Neural cell (in vitro differentiated cells): ENCODE measurements around the gene SNRPD3. TPM values are rescaled to one million over a fixed set of nuclear protein-coding genes. Genes with fewer than 3 reads are reported as not detected.

Source experiments
- H2AFZ ChIP-seq: fragments of 200-600, 300-800 bp; sonication (generic), shearing (Covaris generic); 2 replicates; pipeline ENCODE4 v1.6.0; 2014; ENCODE audit warnings: low read depth, mild to moderate bottlenecking, antibody characterized with exemption, low read length, moderate library complexity
- H3F3A ChIP-seq: fragments of 200-600 bp; shearing (Covaris generic); 2 replicates; pipeline ENCODE4 v1.6.1; 2016; ENCODE audit warnings: mild to moderate bottlenecking, moderate library complexity, mixed read lengths, antibody characterized with exemption, low read length; ENCODE audit not compliant: insufficient read depth, poor library complexity, severe bottlenecking
- H3K27ac ChIP-seq: fragments of 200-600, 300-800 bp; sonication (generic), shearing (Covaris generic); 2 replicates; pipeline ENCODE4 v1.5.1; 2014; ENCODE audit warnings: mild to moderate bottlenecking, low read length, moderate library complexity
- H3K27me3 ChIP-seq: fragments of 300-800, 200-600 bp; sonication (generic), shearing (Covaris generic); 2 replicates; pipeline ENCODE4 v1.6.0; 2014; ENCODE audit warnings: mild to moderate bottlenecking, low read depth, low read length, moderate library complexity; ENCODE audit not compliant: insufficient read depth
- H3K36me3 ChIP-seq: fragments of 300-800, 200-600 bp; sonication (generic), shearing (Covaris generic); 2 replicates; pipeline ENCODE4 v1.5.1; 2014; ENCODE audit warnings: mild to moderate bottlenecking, antibody characterized with exemption, low read length, moderate library complexity; ENCODE audit not compliant: insufficient read depth
- H3K4me2 ChIP-seq: fragments of 300-800, 200-600 bp; sonication (generic), shearing (Covaris generic); 2 replicates; pipeline ENCODE4 v1.6.0; 2014; ENCODE audit warnings: mild to moderate bottlenecking, low read length
- H3K4me3 ChIP-seq: fragments of 300-800, 200-600 bp; sonication (generic), shearing (Covaris generic); 2 replicates; pipeline ENCODE4 v1.5.1; 2014; ENCODE audit warnings: mild to moderate bottlenecking, low read length, moderate library complexity
- H3K79me2 ChIP-seq: fragments of 200-600 bp; shearing (Covaris generic); replicated peaks from 2 replicates; pipeline ENCODE4 v1.6.0; 2014; ENCODE audit warnings: mild to moderate bottlenecking, low read length, moderate library complexity; ENCODE audit not compliant: insufficient read depth
- H3K9ac ChIP-seq: fragments of 300-800, 200-600 bp; sonication (generic), shearing (Covaris generic); 2 replicates; pipeline ENCODE4 v1.6.1; 2016; ENCODE audit warnings: mild to moderate bottlenecking, low read length, mixed read lengths
- H3K9me2 ChIP-seq: fragments of 200-600 bp; shearing (Covaris generic); 2 replicates; pipeline ENCODE4 v1.6.1; 2016; ENCODE audit warnings: mild to moderate bottlenecking, low read length, mixed read lengths; ENCODE audit not compliant: insufficient read depth
- H3K9me3 ChIP-seq: fragments of 200-600, 300-800 bp; sonication (generic), shearing (Covaris generic); 2 replicates; pipeline ENCODE4 v1.6.1; 2016; ENCODE audit warnings: mild to moderate bottlenecking, mixed run types, low read length, moderate library complexity, mixed read lengths
- H4K20me1 ChIP-seq: fragments of 200-600 bp; shearing (Covaris generic); 2 replicates; pipeline ENCODE4 v1.6.1; 2016; ENCODE audit warnings: mild to moderate bottlenecking, mixed run types; ENCODE audit not compliant: insufficient read depth
- CTCF ChIP-seq: fragments of 450-650 bp; IDR thresholded peaks from 2 replicates; pipeline ENCODE4 v1.5.1; 2014; ENCODE audit warnings: antibody characterized with exemption, mild to moderate bottlenecking, moderate library complexity; ENCODE audit not compliant: poor library complexity, severe bottlenecking
- EP300 ChIP-seq: fragments of 450-650 bp; conservative IDR thresholded peaks from 2 replicates; pipeline ENCODE4 v1.6.1; 2014; ENCODE audit warnings: antibody characterized with exemption, mild to moderate bottlenecking, moderate library complexity; ENCODE audit not compliant: poor library complexity, severe bottlenecking
- EZH2 ChIP-seq: fragments of 200-600, 300-800 bp; shearing (Covaris generic), sonication (generic); IDR thresholded peaks from 2 replicates; pipeline ENCODE4 v1.6.1; 2014; ENCODE audit warnings: antibody characterized with exemption, low read length, borderline replicate concordance, mild to moderate bottlenecking; ENCODE audit not compliant: insufficient read depth, poor library complexity, severe bottlenecking
- RAD21 ChIP-seq: fragments of 450-650 bp; conservative IDR thresholded peaks from 2 replicates; pipeline ENCODE4 v1.6.1; 2014; ENCODE audit warnings: antibody characterized with exemption, mild to moderate bottlenecking, moderate library complexity
- REST ChIP-seq: IDR thresholded peaks from 2 replicates; pipeline ENCODE4 v1.6.1; 2012; ENCODE audit warnings: borderline replicate concordance
- SMC3 ChIP-seq: fragments of 450-650 bp; conservative IDR thresholded peaks from 2 replicates; pipeline ENCODE4 v1.6.1; 2014; ENCODE audit warnings: antibody characterized with exemption, mild to moderate bottlenecking, moderate library complexity; ENCODE audit not compliant: poor library complexity
- TAF1 ChIP-seq: IDR thresholded peaks from 2 replicates; pipeline ENCODE4 v1.6.1; 2012; ENCODE audit warnings: low read depth
- polyA plus RNA-seq: library from polyadenylated mRNA; depleted of rRNA; stranded (reverse); fragments of >200 nt; gene quantifications from 2 replicates; pipeline ENCODE4 v1.2.3, GENCODE V29; 2014

Gene SNRPD3
- polyA plus RNA-seq, 1 donor from 2014 or later: 195 TPM

GRCh38 chr22:24594569-24595120, 38.8 kb downstream of the SNRPD3 start:
- no peaks in the 10 kb centered on the region for H3K36me3 ChIP-seq
- no peak for TF ChIP-seq RAD21
- TF ChIP-seq SMC3: no peak
- TF ChIP-seq REST: no peak
- TF ChIP-seq EP300: no peak
- no peaks in the 10 kb centered on the region for H3F3A ChIP-seq
- no peak overlapping the region for H3K4me3 ChIP-seq
- no peaks in the 10 kb centered on the region for H3K9me3 ChIP-seq
- no peak overlapping the region for H3K9ac ChIP-seq
- H3K4me2 ChIP-seq: no peak overlapping the region
- H4K20me1 ChIP-seq: no peaks in the 10 kb centered on the region
- no peaks in the 10 kb centered on the region for H3K27me3 ChIP-seq
- H3K79me2 ChIP-seq: no peaks in the 10 kb centered on the region
- no peak overlapping the region for H3K27ac ChIP-seq
- no peaks in the 10 kb centered on the region for H3K9me2 ChIP-seq
- no peak overlapping the region for H2AFZ ChIP-seq

GRCh38 chr22:24595228-24595627, 39.4 kb downstream of the SNRPD3 start:
- H3K27ac ChIP-seq: no peak overlapping the region
- no peaks in the 10 kb centered on the region for H3K9me3 ChIP-seq
- no peak overlapping the region for H3K9ac ChIP-seq
- no peaks in the 10 kb centered on the region for H3K79me2 ChIP-seq
- TF ChIP-seq EZH2 (no peak), SMC3 (no peak), EP300 (no peak), REST (no peak), CTCF (no peak), RAD21 (no peak), TAF1 (no peak)
- no peak overlapping the region for H3K4me2 ChIP-seq
- no peaks in the 10 kb centered on the region for H3K36me3 ChIP-seq
- H4K20me1 ChIP-seq: no peaks in the 10 kb centered on the region
- H3K4me3 ChIP-seq: no peak overlapping the region
- no peaks in the 10 kb centered on the region for H3F3A ChIP-seq
- no peaks in the 10 kb centered on the region for H3K27me3 ChIP-seq
- no peaks in the 10 kb centered on the region for H3K9me2 ChIP-seq
- H2AFZ ChIP-seq: no peak overlapping the region
